Measurements from ENCODE around the gene RAB11A.
"Not testable (repeated sequence)": the region's sequence is repeated elsewhere in the genome, so short reads cannot be mapped to it uniquely, and the experiment has no call there.

RAB11A gene

DNA sequence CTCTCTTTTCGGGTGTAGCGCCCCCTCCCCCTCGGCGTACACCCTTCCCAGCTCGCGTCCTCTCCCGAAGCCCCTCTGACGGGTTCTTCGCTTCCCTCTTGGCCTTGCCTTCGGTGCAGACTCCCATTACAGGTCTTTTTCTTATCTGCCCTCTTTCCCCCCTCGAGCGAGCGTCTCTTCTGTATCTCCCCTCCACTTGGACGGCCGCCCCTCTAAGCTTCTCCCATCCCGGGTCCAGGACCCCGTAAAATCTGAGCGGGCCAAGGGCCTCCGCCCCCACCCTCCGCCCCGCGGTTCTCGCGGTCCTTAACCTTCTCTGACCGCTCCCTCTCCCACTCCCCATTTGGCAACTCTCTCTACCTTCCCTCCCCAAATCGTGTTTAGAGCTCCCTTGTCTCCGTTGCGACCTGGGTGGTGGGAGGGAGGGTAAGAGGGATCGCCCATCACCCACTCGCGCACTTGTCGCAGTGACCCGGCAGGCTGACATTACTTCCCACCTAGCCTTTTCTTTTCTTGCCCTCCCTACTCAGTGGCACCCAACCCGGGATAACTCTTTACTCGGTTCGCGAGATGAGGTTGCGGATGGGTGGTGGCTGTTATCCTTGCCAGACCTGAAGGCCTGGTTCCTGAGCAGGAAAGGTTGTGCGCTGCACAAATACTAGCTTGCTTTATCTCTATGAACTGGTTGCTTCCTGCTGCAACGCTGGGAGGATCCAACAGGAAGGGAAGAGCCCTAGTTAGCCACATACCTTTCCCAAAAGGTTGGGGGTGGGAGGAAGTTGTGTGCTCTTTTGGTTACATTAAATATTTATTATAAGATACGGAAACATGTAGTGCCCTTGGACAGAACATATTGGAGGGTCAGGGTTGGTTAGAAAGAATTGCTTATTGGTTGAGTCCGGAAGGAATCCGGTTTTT is 922 bp downstream of the RAB11A start:
- peak overlapping the region; percentile 92 for H3K4me3 ChIP-seq (ENCODE audit: low read depth, low read length)
- in situ Hi-C loops (cut with HindIII; ENCODE audit: low sequenced_read_pairs): no loop called here
- TF ChIP-seq, protein P1, sequence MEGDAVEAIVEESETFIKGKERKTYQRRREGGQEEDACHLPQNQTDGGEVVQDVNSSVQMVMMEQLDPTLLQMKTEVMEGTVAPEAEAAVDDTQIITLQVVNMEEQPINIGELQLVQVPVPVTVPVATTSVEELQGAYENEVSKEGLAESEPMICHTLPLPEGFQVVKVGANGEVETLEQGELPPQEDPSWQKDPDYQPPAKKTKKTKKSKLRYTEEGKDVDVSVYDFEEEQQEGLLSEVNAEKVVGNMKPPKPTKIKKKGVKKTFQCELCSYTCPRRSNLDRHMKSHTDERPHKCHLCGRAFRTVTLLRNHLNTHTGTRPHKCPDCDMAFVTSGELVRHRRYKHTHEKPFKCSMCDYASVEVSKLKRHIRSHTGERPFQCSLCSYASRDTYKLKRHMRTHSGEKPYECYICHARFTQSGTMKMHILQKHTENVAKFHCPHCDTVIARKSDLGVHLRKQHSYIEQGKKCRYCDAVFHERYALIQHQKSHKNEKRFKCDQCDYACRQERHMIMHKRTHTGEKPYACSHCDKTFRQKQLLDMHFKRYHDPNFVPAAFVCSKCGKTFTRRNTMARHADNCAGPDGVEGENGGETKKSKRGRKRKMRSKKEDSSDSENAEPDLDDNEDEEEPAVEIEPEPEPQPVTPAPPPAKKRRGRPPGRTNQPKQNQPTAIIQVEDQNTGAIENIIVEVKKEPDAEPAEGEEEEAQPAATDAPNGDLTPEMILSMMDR (IDR thresholded peaks at IDR 0.05; ENCODE audit: low read depth, low read length): no peak
- peak; percentile 20 for DNase-seq (ENCODE audit: low read depth, low spot score)

GRCh38 chr15:65870889-65871533 is 1.7 kb downstream of the RAB11A start:
- peak; percentile 54 for DNase-seq (ENCODE audit: low read depth, low spot score)
- peak overlapping the region; percentile 92 for H3K4me3 ChIP-seq (ENCODE audit: low read depth, low read length)
- in situ Hi-C loops (cut with HindIII; ENCODE audit: low sequenced_read_pairs): no loop called here
- TF ChIP-seq, protein P1 (IDR thresholded peaks at IDR 0.05; ENCODE audit: low read depth, low read length): no peak

DNA sequence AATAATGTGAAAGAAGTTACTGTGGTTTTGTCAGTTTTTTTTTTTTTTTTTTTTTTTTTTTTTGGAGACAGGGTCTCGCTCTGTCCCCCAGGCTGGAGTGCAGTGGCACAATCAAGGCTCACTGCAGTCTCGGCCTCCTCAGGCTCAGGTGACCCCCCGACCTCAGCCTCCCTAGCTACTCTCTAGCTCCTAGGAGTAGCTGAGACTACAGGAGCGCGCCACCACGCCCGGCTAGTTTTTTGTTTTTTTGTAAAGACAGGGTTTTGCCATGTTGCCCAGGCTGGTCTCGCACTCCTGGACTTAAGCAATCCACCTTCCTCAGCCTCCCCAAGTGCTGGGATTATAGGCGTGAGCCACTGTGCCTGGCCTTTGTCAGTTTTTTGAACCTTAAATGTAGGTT is 2.6 kb downstream of the RAB11A start:
- DNase-seq (ENCODE audit: low read depth, low spot score); in situ Hi-C loops (cut with HindIII; ENCODE audit: low sequenced_read_pairs); H3K4me3 ChIP-seq (ENCODE audit: low read depth, low read length): not testable (repeated sequence)

GRCh38 chr15:65872596-65872995 is 3.3 kb downstream of the RAB11A start:
- in situ Hi-C loops (cut with HindIII; ENCODE audit: low sequenced_read_pairs): not testable (repeated sequence)
- peak; percentile 27 for DNase-seq (ENCODE audit: low read depth, low spot score)

GRCh38 chr15:65873256-65873655 is 4.0 kb downstream of the RAB11A start:
- in situ Hi-C loops (cut with HindIII; ENCODE audit: low sequenced_read_pairs): no loop called here
- TF ChIP-seq, protein P1 (IDR thresholded peaks at IDR 0.05; ENCODE audit: low read depth, low read length): no peak
- no peak for DNase-seq (ENCODE audit: low read depth, low spot score)
- no peak overlapping the region for H3K4me3 ChIP-seq (ENCODE audit: low read depth, low read length)

More at GRCh38 chr15:65872596-65872995, 3.3 kb downstream of the RAB11A start:
- not testable (repeated sequence) for H3K4me3 ChIP-seq (ENCODE audit: low read depth, low read length)

- TF ChIP-seq, protein P1 (IDR thresholded peaks at IDR 0.05; ENCODE audit: low read depth, low read length): no peak
- in situ Hi-C loops (cut with HindIII; ENCODE audit: low sequenced_read_pairs): no loop called here
- no peak for DNase-seq (ENCODE audit: low read depth, low spot score)
- no peak overlapping the region for H3K4me3 ChIP-seq (ENCODE audit: low read depth, low read length)
Observed at GRCh38 chr15:65875458-65875857, 6.2 kb downstream of the RAB11A start.

DNA sequence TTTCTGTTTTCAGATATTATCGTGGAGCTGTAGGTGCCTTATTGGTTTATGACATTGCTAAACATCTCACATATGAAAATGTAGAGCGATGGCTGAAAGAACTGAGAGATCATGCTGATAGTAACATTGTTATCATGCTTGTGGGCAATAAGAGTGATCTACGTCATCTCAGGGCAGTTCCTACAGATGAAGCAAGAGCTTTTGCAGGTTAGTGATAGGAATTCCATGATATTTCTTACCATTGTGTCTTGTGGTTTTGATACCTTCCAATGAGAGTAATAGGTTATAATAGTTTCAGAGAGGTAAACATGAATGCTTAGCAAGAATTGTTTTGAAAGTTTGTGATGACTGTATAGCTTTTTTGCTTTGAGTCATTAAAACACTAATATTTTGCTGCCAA is 8.5 kb downstream of the RAB11A start:
- H3K4me3 ChIP-seq (ENCODE audit: low read depth, low read length): no peak overlapping the region
- in situ Hi-C loops (cut with HindIII; ENCODE audit: low sequenced_read_pairs): no loop called here
- TF ChIP-seq, protein P1 (IDR thresholded peaks at IDR 0.05; ENCODE audit: low read depth, low read length): no peak
- no peak for DNase-seq (ENCODE audit: low read depth, low spot score)

Measured in astrocyte of the spinal cord (primary cell).